Measurements from ENCODE around the gene LNX1. TPM values are rescaled to one million over a fixed set of nuclear protein-coding genes. Genes with fewer than 3 reads are reported as not detected.

Gene LNX1
- total and polyA plus RNA-seq, 9 of the 15 experiments (the other 6 are each of a cell fraction or from before 2014, with no cell fraction given): 0.40 to 3.6 (median 2.2) TPM

GRCh38 chr4:53601251-53601764 lies 10.0 kb upstream of the LNX1 start (continued):
- TF ChIP-seq REST (IDR thresholded peaks at IDR 0.05; ENCODE audit: borderline replicate concordance) (peak; percentile 20; the same call in 1 of the 2 replicates), REST (CRISPR knock-in tag; IDR thresholded peaks at IDR 0.05; ENCODE audit: low read depth) (no peak), TFAP4 (CRISPR knock-in tag; IDR thresholded peaks at IDR 0.05; ENCODE audit: borderline replicate concordance) (peak; percentile 74; the same call in 1 of the 2 replicates), BMI1 (IDR thresholded peaks at IDR 0.05; ENCODE audit: low read length) (no peak), IRF2 (CRISPR knock-in tag; IDR thresholded peaks at IDR 0.05) (no peak), CTCF (IDR thresholded peaks at IDR 0.05 in 2 of 3, conservative IDR thresholded peaks at IDR 0.05 in 1 of 3; ENCODE audit: insufficient read depth in 2 of 3, low read depth in 1 of 3, low read length in 3 of 3) (peak; percentile 46 to 61 (median 57))
